GM19455 (cell line): ENCODE data around the gene WHRN.

Experiments used
- ATAC-seq: cut with Tn5 transposase; IDR thresholded peaks from one replicate; pipeline ENCODE4 v1.9.1; 2021; ENCODE audit not compliant: unreplicated experiment

The WHRN gene

DNA sequence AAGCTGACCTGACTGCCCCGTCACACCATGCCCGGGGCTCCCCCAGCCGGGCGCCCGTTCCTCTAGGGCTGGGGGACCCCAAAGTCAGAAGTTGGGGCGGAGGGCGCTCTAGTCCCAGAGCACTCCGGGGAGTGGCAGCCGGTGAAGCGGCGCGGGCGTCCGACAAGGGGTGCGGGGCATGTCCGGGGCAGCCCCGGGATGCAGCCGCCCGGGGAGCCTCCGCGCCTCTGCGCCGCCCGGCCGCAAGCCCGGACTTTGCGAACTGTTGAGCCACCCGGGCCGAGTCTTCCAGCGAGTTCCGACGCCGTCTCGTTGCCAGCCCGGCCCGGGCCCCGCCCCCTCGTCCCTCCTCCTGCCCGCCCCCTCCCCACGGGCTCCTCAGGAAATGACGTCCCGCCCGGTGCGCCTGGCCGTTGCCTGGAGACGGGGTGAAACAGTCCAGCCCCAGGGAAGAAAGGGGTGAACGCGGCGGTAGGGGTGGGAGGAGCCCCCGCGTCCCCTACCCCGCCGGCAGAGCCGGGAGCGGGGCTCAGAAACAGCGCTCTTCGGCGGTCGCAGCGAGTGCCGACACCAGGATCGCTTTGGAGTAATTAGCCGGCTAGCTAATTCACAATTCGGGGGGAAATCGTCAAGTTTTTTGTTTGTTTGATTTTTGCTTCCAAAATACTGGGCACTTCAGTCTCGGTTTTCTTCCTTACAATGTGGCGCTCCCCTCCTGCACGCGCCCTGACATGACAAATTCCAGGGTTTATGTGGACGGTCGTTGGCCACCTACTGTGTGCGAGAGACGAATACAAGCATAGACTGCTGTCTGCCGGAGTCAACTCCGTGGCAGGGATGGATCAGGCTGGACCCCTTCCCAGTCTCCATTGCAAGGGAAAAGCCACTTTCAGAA lies at the start of gene WHRN:
Gene WHRN (minus strand): TSS at position 287 of the 895 bp plus-strand sequence. CDS start 672 bp downstream, outside the sequence.
- ATAC-seq = peak; percentile 77

DNA sequence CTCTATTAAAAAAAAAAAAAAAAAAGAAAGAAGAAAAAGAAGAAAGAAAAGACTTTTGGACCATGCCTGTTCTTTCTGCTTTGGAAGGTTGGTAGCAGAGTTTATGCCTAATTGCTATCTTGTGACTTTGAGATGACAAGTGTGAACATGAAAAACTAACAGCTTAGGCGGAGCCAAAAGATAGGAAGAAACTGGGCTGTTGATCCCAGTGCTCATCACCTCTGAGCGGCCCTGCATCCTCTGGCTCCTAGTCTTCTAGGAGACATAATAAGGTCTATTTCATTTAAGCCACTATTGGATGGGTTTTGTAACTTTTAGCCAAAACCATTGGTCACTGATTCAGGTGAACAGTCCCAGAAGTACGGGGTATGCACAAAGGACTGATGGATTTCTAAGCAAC lies 47.9 kb upstream of the WHRN start:
- no peak for ATAC-seq

DNA sequence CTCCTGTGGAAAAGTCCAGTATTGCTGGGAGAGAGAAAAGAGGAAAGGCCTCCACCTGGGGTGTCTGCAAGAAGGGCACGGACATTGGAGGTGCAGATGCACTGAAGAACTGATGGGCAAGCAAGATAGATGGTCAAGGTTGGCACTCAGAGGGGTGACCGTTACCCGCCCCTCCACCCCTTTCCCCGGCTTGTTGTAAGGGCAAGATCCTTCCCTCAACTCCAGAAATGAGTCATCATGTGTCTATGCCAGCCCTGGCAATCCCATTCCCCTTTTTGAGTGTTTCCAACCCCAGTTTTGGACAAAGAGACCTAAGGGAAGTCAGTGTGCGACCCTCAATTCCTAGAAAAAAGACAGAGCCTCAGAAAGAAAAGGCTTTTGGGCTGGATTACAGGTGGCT lies 47.4 kb upstream of the WHRN start:
- ATAC-seq = no peak

DNA sequence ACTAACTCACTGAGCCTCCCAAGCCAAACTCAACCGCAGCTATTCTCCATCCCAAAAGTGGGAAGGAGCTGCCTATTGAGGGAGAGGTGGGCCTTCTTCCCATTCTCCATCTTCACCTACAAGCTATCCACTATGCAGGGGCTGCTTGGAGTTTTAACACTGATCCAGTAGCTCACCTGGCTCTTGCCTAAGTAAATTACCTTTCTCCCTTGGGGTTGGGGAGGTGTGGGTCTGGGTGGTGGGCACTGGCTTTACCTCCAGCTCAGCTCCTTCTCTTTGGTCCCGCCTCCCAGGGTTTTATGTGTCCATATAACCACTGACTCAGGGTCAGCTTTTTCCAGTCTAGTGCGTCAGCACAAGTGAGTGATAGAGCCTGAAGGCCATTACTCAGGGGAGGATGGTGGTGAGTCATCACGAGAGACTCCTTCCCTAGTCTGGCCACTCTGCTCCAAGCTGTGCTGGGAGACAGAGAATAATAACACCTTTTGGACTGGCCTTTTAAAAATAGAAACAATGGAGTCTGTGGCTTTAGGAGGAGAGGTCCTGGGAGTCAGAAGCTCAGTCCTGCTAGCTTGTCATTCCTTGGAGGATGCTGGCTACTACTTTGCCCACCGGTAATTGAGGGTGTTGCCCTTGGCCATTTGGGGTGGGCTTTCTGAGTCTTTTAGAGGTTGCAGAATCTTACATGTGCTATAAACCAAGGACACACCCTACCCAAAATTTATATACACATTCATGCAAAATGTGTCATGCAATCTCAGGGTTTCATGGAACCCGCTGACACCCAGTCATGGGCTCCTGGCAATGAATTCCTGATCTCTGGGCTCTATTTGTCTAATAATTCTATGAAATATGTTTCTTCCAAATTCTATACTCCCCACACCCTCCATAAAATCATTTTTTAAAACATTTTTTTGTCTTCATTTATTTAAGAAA lies 46.7 kb upstream of the WHRN start:
- no peak for ATAC-seq

DNA sequence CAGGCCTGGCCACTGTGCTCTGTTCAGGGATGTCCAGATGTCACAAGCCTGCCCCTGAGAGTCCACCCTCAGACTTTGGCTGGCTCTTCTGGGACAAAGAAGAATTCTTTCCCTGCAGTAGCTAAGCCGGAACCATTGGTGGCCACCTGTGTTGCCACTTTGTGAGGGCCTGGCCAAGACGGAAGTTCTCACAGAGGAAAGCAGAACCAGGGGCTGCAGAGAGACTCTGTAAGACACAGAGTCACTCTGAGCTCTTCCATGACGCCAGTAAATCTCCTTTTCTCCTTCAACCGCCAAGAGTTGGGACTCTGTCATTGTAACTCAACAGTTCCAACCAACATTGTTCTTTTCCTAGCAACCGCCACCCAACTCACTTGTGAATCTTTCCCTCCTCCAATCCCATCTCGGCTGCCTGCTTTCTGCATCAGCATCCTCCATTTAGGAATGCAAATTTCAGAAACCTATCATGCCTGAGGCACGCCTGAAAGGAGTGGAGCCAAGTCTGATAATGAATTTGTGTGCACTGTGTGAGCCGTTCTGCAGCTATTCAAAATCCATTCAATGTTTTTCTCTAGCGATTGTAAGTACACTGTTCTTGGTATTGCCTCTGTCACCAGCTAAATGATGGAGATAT lies 44.5 kb upstream of the WHRN start:
- ATAC-seq = no peak

DNA sequence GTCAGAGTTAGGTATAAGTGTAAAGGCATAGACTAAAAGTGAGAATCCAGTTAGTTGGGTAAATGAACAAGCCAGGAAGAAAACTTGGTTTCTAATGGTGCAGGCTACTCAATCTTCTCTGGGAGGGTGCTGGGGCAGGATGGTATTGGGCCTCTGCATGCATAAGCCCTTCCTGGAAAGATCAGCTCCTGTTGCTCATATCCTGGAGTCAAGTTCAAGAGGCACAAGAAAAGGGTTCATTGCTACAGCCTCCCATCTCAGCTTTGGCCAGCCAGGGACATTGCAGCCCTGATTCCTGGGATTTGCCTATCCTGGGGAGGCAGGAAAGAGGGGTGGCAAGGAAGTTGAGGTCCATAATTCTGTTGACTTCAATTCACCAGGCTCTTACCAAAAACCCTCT lies 41.6 kb upstream of the WHRN start:
- ATAC-seq = no peak

DNA sequence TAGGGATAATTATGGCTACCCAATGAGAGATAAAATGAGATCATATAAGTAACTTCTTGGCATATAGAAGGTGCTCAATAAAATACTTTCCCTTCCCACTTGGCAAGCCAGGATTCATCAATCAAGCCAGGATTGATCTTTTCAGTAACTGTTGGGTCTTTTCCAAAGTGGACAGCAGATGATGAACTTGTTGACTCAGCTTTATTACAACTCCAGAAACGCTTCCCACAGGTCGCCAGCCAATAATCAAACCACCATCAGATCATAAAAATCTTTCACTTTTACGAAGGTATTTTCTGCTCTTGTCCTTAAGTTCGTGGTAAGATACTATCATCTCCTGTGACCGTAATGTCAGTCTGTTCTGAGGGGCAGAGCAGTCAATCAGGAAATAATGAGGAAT lies 39.8 kb upstream of the WHRN start:
- no peak for ATAC-seq

DNA sequence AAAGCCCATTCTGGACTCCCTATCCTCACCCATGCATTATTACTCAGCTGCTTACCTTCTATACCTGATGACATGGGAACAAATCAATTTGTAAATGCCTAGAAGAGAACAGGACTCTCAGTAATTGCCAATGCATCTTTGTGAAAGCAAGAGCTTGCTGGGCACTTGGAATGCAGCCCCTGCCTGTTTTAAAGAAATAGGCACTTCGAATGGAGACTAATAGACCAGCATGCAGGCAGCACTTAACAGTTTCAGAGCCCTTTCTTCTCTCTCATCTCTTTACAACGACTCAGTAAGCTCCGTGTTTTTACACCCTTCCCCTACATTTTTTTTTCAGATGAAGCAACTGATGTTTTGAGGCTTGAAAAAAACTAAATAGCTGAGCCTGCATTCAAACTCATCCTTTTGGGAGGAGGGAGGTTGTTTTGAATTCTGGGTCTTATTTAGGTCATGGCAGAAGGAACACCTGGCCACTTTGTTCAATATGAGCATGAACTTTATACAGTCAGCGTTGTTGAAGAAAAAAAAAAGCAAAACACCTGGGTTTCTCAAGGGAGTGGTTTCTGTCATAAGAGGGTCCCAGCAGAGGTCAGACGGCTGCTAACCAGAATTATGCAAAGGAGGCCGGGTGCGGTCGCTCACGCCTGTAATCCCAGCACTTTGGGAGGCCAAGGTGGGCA lies 34.6 kb upstream of the WHRN start:
- ATAC-seq = no peak

DNA sequence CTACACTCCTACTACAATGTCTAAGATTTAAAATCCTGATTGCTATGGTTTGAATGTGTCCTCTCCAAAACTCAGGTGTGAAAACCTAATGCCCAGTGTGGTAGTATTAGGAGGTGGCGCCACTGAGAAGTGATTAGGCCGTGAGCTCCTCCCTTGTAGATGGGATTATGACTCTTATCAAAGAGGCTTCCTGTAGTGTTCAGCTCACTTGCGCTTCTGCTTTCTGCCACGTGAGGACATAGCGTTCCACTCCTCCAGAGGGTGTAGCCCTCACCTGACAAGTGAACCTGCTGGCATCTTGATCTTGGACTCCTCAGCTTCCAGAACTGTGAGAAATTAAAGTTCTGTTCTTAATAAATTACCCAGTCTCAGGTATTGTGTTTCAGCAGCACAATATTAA lies 33.0 kb upstream of the WHRN start:
- ATAC-seq = no peak

DNA sequence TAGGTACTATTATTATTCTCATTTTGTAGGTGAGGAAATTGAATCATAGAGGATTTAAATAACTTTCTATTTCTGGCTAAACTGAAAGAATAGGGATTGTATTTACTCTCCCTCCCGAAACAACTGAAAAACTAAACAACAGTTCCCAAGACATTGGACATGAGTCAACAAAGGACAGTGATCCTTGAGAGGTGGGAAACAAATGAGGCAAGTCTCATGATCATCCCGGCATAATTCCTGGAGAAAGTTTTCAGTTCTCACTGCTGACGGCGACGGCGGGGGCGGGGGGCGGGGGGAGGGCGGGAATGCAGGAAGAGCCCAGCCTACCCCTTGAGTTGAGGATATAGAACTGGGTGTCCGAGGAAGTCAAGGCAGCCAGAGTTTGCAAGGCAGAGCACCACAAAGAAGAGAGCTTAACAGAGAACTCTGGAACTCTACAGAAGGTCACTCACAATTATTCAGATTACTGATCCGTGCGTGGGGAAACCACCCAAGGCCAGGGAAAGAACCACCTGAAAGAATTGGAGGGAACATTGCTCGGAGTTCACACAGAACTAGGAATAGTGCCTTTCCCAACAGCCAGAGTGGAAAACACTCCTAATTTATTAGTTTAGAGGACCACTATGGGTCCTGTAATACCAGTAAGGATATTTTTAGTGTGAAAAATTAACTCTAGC lies 27.4 kb upstream of the WHRN start:
- ATAC-seq = no peak

DNA sequence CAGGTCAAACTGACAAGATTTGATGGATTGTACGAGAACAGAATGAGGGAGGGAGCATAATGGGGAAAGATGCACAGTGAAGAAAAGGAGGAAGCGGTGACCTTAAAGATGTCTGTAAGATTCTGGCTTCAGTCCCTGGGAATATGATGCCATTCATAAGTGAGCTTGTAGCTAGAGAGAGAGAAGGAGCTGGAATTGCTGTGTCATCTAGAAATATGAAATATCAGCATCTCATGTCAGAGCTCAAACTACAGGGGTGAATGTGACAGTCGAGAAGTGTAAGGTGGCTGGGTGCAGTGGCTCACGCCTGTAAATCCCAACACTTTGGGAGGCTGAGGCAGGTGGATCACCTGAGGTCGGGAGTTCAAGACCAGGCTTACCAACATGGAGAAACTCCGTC lies 24.0 kb upstream of the WHRN start:
- no peak for ATAC-seq

DNA sequence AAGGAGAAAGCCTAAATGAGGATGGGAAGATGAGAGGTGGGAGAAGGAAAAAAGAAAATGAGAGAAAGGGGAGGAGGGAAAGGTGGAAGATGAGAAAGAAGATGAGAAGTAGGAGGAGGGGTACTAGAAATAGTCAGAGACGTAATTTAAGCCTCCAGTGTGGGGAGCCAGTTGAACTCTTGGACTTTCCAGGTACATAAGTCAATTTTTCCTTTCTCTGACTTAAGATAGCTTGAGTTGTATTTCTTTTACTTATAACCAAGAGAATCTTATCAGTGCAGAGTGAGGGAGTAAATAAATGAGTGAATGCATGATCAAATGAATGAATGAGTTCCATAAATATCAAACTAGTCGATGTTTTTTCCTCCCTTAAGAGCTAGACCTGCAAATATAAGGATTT lies 21.5 kb upstream of the WHRN start:
- ATAC-seq = no peak

DNA sequence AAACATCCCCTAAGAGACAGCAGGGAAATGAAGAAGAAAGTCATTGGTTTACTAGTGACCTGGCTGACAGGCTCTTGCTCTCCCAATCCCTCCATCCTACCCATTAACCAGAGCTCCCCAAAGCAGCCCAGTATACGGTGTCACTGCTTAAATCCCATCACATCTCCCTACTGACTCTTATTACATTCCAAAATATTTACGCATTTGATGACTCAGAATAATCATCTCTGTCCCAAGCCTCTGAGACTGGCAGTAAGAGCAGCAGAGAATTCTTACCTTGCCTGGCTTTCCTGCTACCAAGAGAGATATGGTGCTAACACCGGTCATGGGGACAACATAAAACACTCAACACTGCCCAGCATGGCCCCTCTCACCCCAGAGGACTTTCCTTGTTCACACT lies 20.2 kb upstream of the WHRN start:
- no peak for ATAC-seq

DNA sequence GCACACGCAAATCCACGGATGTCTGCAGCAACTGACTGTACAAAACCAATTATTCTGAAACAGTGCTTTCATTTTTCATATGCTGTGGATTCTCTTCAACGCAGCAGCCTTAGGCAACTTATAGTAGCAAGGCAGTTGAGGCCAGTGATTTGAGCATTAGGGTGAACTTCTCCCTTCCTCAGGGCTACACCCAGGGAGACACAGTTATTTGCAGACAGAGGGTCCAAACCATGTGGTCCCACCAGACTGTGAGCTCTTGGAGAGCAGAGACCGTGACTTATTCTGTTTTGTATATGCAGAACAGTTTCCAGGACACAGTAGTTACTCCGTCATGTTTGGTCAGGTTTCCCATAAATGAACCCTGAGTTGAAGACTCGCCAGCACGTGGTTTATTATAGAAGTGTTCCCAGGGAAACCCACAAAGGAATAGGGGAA lies 19.0 kb upstream of the WHRN start:
- ATAC-seq = no peak

DNA sequence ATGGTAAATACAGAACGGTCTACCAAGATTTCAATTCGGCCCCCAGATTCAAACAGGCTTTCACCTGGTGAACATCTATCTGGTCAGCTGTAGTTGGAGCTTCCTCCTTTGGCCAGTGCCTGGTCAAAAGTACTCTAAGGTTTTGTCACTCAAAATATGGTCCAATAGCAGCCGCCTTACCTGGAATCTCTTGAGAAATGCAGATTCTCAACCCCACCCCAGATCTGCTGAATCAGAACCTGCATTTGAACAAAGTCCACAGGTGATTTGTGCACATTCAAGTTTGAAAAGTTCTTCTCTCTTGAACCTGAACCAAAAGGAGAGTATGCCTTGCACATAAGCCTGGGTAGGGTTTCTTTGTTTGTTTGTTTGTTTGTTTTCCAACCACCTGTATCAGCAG lies 17.6 kb upstream of the WHRN start:
- no peak for ATAC-seq

DNA sequence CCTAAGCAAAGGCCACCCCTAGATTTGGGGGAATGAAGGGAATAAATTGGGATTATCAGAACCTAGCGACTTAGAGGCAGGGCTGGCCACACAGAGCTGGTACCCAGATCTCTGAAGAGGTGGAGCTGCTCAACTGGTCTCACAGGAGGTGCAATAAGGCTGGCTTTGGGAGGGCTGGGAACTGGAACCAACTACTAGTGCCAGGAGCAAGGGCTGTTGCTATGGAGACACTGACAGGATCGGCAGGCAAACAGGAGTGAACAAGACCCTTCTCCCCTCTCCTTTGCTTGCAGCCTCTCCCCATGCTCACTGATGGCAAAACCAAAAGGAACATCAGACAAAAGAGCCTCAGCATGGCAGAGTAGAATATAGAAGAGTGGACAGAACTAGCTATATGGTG lies 17.0 kb upstream of the WHRN start:
- ATAC-seq = no peak

DNA sequence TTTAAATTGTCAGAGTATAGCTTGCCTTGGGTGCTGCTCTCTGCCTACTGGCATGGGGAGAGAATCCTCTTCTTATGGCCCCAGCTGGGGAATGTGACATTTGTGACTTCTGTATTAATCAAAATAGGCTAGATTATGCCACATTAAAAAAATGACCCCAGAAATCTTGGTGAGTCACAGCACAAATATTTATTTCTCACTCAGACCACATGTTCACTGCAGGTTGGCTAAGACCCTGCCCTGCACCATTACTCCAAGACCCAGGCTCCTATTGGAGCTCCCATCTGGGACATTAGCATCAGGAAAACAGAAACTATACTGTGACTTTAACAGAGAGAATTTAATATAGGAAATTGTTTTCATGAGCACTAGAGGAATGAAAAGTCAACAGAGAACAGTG lies 16.6 kb upstream of the WHRN start:
- no peak for ATAC-seq

DNA sequence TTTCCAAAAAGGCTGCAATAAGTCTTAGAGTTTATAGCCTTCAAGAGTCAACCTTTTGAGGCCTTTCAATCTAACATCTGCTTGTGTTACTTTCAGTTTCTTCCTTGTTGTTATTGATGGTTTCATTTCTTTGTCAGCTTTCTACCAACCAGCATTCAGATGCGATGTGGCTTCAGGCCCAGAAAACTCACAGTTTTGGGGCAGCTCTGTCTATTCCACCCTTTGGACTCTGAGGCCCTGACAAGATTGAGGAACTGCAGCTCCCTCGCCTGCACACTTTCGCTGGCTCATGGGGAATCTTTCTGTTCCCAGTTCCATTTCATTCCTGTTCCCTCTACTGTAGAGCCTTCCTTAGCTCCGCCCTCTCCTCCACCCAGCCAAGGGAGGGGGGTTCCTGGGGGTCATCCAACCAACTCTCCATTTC lies 13.3 kb upstream of the WHRN start:
- ATAC-seq = peak; percentile 81

DNA sequence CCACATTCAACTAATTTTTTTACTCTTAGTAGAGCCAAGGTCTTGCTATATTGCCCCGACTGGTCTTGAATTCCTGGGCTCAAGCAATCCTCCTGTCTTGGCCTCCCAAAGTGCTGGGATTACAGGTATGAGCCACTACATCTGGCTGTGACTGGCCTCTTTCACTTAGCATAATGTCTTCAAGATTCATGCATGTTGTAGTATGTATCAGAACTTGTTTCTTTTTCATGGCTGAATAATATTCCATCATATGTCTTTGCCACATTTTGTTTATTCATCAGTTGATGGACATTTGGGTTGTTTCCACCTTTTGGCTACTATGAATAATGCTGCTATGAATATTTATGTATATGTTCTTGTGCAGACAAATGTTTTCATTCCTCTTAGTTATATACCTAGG lies 12.8 kb upstream of the WHRN start:
- no peak for ATAC-seq

DNA sequence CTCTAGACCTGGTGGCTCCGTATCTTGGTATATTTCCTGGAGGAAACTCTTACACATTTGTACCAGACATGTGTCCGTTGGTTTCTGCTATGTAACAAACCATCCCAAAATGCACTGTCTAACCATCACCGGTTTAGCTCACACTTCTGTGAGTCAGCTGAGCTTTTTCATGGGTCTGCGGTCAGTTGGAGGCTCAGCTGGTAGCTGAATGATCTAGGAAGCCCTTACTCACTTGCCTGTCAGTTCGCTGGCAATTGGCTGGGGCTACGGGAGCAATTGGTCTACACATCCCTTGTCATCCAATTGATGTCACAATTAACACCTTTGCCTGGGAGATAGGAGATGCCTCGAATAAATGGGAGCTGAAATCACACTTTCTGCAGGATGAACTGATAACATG lies 11.6 kb upstream of the WHRN start:
- ATAC-seq = no peak
